ENCODE data around the gene BMP6.
A peak's percentile ranks its signal among the peaks of the same experiment; 100 is the strongest.

The BMP6 gene

DNA sequence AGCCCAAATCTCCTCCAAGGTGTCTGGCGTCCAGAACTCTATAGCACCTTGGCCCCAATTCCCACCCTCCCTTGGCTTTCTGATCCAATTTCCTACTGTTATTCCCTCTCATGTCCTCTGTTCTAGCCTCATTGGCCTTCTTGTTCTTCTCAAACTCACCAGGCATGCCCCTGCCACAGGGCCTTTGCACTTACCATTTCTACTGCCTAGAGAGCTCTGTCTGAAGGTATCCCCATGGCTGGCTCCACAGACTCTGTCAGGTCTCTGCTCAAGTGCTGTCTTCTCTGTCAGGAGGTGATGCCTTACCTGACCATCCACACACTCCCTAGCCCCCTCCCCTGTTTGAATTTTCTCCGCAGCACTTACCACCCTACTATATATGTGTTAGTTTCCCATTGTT, 5.6 kb upstream of the BMP6 start:
- no peak for DNase-seq

DNA sequence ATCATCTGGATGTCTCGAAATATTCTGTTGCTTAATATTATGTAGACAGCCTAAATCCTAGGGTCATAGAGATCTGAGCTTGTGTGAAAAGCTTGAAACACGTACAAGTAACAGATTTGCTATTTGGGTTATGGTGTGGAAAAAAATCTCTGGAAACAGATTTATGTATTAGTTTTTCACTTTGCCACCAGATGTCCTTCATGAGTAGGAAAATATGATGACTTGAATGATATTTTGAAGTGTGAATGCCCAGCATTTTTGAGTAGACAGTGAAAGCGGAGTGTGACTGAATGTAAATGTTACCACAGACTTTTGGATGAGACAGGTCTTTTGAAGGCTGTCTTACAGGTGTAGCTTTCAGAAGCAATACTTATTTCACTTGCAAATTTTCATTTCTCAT, 4.2 kb upstream of the BMP6 start:
- no peak for DNase-seq

DNA sequence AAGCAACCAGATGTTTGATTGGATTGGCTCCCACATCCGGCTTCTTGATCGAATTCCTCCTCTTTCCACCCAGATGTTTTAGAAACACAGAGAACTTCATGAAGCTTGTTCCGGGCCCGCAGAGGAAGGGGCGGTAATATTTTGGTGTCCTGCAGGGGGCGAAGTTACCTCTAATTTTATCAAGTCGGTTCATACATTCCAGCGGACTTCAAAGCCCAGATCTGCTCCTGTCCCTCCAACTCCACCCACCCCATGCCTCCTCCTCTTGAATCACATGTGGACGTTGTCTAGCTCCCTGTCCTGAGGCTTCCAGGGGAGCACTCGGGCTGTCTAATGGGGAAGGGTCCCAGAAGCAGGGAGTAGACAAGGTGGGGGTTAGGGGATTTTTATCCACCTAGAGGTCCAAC, 2.9 kb upstream of the BMP6 start:
- DNase-seq, result peak; percentile 81

DNA sequence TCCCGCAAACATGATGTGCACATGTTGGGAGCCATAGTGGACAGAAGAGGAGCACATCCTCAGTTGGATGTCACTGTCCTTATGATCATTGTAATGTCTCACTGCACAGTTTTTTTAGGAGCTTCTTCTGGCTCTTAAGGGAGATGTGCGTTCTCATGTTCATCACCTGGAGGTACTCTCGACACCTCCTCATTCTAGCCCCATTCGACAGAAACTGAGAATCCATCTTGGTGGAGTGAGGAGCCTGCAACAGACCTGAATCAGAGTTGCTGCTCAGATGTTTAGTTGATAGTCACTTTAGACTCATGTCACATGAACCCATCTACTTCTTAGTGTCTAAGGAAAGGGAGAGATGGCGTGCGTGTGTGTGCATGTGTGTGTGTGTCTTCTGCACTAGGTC, 2.3 kb upstream of the BMP6 start:
- no peak for DNase-seq

DNA sequence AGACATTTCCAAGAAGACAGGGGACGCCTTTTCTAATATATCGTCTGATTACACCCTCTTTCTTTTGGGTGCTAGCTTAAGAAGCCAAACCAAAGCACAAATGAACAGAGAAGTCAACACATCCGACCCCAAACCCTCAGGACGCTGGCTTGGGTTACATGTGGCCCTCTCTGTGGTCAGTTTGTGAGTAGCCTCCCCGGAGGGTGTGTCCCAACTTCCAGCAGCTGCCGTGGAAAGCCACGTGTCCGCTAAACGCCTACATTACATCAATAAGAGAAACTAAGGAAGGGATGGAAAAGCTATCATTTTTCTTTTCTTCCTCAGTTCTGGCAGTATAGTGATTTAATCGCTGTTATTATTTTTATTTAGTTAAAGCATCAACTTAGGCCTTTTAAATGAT, 487 bp upstream of the BMP6 start:
- no peak for DNase-seq

DNA sequence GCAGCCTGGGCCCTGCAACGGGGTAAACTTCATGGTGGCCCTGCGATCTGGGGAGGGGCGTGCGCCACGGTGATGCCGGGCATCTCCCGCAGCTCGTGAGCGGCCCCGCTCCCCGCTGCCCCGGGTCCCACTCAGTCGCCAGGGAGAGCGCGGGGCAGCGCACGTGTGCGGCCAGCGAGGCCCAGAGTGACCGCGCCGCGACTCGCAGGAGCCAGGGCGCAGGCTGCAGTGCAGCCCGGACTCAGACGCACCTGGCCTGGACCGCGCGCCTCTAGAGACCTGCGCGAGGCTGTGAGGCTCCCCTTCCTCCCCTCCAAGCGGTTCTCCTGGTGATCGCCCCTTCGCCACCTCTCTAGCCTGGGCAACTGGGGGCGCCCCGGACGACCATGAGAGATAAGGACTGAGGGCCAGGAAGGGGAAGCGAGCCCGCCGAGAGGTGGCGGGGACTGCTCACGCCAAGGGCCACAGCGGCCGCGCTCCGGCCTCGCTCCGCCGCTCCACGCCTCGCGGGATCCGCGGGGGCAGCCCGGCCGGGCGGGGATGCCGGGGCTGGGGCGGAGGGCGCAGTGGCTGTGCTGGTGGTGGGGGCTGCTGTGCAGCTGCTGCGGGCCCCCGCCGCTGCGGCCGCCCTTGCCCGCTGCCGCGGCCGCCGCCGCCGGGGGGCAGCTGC, 652 bp downstream of the BMP6 start:
- DNase-seq, result peak; percentile 17

DNA sequence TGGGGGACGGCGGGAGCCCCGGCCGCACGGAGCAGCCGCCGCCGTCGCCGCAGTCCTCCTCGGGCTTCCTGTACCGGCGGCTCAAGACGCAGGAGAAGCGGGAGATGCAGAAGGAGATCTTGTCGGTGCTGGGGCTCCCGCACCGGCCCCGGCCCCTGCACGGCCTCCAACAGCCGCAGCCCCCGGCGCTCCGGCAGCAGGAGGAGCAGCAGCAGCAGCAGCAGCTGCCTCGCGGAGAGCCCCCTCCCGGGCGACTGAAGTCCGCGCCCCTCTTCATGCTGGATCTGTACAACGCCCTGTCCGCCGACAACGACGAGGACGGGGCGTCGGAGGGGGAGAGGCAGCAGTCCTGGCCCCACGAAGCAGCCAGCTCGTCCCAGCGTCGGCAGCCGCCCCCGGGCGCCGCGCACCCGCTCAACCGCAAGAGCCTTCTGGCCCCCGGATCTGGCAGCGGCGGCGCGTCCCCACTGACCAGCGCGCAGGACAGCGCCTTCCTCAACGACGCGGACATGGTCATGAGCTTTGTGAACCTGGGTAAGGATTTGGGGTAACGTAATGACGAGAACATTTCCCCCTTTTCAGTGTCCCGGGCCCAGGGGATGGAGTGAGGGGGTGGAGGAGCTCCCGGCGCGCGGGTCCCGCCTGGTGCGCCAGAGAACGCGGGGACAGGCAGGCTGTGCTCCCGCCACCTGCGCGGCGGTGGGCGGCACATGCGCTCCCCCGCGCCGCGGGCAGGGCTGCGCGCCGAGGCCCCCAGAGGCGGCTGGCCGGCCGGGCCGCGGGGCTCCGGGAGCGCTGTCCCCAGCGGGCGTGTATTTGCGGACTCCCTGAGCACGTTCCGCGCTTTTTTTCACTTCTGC, 1.4 kb downstream of the BMP6 start:
- DNase-seq, result peak; percentile 16

DNA sequence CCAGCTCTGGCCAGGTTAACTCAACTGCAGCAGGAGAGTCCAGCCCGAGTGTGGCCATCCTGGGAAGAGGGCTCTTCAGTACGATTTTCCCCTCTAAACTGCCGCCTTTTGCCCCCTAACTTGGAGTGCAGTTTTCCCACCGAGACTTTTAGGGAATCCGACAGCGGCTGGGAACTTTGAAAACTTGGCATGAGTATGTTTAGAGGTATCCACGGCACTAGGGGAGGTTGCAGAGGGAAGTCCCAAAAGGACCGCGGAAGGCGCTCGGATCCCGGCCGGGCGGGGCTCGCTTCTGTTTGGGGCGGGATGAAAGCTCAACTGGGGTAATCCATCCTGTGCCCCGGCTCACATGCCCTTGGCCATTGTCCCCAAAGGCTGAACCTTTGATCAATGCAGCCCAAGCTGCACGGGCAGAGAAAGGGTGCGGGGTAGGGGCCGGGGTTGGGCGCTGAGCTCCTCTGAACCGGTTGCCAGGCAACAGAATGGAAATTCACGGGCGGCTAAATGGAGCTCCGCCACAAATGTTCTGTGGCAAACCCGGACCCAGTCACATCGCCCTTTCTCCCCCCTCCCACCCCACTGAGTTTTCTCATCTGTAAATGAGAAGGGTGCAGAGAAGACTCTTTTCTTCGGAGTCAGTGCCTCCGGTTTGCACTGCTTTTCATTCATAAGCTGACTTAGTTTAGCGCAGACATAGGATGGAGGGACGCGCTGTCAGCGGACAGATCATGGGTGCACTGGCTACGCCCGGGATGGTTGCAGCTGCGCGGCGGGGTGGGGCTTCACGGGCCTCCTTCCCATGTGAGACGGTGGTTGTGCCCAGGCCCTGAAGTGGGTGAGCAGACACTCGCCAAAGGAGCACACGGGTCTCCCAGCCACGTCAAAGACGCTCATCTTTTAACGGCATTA, 2.3 kb downstream of the BMP6 start:
- DNase-seq, result peak; percentile 53

DNA sequence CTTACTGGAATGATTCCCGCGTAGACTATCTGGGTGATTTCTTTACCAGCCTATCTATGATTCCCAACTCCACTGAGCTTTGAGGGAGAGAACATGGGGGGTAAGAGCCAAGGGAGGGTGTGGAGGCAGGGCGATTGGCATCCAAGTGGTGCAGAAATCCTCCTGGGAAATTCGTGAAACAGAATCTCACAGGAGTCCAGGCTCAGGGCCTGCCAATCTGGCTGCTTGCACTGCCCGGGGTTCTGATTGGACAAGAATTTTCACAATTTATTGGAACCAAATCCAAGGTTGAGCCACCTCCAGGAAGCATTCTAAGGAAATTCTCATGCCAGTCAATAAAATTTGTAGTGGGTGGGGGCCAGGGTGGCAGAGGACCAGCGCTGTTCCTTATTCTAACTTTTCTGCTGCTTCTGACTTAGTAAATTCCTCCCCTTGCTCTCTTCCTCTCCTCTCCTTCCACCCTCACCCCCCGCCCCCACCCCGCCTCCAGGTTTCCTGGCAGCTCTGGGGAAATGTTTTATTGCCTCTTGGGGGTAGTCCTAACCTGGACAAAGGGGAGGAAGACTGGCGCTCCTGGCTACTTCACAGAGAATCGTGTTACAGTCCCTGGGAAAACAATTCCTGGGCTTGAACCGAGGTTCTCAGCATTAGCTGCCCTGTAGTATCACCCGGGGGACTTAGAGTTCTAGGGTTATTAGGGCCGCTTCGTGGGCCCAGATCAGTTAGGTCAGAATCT, 3.1 kb downstream of the BMP6 start:
- DNase-seq, result no peak

DNA sequence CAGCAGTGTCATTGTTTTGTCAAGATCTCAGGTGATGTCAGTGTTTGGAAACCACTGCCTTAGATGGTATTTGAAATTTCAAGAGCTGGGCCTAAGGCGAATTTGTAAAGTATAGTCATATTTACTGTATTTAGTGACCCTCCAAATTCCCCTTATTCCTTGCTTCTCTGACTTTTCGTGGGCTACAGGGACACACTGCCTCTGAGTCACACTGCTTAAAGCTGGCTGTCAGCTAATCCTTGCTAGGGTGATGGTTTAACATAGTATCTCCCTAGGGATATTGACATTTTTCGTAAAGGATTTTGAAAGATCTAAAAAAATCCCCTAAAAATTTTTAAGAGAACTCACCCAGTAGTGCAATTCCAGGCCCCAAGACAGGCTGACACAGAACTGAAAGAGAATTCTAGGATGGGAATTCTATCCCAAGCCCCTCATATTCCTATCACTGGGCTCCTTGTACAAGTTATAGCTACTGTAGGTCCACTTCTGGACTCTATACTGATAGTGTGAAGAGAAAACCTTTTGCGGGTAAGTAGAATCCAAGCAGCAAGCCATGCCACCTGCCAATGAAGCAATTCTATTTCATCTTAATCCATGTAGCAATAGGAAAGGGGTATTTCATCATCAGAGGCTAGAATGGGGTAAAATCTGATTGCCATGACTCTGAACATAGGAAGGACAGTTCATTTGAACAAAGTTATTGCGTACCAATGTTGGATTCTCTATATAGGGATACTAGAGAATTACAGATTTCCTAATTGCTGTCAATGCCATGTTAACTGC, 4.3 kb downstream of the BMP6 start:
- no peak for DNase-seq

DNA sequence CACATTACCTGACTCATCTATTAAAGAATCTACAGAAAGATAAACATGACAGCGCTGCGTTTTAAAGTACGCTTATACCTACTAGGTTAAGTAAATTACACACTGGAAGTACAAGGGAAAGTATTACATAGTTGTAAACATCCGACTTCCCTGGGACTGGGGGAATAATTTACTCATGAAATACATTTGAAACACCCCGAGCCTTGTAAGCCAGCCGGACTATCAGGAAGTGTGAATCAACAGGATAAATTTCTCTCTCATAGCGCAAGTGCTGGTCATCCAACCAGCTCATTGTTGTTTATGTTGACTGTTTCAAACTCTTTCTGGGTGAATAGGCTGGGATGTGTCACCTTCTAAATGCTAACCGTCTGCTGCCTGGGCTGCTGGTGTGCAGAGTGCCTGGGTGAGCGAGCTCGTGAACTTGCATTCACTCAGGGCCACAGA, 4.9 kb downstream of the BMP6 start:
- DNase-seq, result no peak

DNA sequence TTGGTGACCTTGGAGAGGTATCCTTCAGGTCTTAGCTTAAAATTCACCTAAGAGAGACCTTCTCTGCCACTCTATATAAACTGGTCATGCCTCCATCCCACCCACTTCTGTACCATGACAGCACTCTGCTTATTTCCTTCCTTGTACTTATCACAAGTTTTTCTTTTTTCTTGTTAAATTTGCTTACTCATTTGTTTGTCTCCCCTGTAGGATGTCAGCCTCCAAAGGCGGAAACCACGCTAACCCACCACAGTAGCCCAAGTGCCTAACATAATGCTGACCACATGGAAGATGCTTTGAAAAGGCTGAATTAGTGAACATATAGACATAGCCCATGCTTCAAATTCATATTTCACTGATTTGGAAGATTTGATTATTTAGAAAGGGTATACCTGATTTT, 5.4 kb downstream of the BMP6 start:
- DNase-seq, result no peak

DNA sequence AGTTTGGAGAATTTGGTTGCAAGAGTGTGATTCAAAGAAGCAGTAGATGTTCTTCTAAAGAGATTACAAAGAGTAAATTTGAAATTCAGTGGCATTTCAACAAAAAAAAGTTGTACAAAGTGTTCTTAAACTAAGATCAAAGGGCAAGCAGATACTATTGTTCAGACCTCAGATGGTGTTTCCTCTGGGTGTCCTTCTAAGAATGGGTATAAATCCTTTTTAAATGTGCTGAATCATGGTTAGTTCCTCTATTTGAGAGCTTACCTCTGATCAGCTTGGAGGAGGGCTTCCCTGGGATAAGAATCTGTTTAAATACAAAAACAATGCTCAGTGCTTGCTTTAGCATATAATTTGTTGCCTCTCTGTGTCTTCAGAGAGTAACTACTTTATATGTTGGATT, 6.3 kb downstream of the BMP6 start:
- no peak for DNase-seq

DNA sequence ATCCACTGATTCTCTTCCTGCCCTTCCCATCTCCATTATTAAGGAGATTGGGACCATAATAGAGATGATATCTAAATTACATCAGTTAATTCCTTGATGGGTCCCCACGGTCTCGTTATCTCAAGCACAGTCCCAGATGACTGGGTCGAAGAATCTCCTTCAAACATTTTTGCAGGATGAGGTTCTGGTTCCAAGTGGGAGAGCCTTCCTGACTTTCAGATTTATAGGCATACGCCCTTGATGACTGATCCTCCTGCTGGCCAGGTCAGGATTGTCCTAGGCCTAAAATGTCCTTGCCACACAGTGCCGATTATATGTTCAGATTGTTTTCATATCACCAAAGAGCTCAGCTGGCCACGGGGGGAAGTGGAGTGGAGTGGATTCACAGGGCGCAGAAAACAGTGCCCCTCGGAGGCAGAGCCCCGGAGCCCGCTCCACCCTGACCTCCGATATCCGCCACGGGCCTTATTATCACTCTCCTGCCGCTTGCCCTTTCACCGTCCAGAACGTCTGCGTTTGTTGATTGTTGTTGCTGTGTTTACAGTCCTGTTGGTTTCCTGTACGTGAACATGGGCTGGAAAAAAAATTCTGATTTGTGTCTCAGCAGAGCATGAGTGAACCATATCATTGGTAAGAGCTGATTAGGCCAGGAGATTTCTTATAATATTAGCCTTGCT, 8.9 kb downstream of the BMP6 start:
- no peak for DNase-seq

DNA sequence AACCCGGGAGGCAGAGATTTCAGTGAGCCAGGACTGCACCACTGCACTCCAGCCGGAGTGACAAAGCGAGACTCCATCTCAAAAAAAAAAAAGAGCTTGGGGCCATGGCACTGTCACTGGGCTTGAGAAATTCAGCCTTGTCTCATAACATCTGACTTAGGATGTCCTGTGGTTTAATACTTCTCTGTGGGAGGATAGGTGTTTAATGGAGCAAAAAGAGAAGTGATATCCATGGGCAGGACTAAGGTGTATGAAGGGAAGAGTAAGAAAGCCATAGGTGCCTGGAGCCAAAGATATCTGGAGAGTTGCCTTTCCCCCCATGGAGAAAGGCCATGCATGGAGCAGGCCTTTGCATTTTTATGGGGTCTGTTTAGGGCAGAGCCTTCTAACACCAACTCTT, 11.2 kb downstream of the BMP6 start:
- DNase-seq, result no peak

DNA sequence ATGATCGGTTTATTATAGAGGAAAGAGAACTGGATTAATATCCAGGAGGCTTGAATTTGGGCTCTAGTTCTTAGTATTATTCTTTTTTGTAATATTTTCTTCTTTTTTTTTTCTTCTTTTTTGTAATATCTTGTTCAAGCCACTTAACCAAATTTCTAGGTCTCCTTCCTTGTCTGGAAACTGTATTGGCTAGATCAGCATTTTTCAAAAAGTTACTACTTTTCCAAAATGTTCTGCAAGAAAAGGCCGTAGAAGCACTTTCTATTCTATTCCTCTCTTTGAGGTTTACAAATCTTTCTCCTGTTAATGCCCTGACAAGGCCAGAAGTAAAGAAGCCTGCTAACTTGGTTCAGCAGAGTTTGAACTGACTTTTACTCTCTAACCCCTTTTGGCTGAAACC, 12.0 kb downstream of the BMP6 start:
- no peak for DNase-seq

DNA sequence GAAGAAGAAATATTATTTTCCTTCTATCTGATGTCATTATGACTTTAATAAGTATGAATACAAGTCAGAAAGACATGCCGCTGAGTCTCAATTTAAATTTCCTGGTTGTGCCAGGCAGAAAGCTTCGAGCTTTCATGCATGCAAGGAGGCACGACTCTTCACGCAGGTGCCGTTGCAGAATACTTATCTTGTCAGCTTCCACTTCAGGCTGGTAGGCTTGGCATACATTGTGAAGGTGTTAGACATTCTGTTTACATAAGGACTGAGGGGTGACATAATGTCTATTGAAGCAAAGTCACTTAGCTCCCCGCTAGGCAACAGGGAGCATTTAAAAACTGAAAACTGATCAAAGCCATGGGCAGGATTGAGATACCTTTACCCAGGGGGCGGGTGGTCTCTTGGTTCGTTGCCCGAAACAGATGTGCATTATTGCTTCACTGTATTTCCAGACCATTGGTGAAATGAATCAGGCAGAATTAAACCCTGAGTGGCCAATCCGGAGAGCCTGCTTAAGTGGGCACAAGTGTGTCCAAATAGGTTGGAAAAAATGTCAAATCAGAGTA, 16.4 kb downstream of the BMP6 start:
- DNase-seq, result no peak

DNA sequence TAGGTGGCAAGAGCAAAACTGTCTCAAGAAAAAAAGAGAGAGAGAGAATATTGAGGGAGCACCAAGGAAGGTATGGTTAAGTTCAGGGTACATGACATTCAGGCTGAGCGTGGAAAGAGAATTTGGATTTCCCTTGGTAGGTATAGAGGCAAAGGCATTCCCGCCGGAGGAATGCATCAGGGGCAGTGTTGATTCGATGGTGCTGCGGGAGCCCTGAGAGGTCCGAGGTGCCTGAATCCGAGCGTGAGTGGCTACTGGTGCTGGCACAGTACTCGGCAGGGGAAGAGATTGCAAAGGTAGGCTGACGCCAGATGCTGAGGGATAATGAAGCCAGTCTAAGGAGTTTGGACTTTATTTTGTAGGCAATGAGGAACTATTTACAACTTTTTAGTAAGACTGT, 20.0 kb downstream of the BMP6 start:
- no peak for DNase-seq

DNA sequence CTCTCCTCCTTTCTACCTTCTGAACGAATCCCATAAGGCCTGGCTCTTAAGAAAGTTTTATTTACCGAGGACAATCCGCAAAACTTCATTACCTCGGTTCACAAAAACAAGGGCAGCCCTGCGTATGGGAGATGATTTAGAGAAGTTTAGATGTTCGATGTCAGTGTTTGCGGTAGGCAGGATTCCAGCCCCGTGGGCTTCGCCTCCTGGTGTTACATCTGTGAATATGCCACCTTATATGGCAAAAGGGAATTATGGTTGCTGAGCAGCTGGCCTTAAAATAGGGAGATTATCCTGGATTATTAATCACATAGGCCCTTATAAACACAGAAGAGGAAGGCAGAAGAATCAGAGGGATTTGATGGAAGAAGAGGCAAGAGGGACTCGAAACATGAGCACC, 21.1 kb downstream of the BMP6 start:
- DNase-seq, result no peak

DNA sequence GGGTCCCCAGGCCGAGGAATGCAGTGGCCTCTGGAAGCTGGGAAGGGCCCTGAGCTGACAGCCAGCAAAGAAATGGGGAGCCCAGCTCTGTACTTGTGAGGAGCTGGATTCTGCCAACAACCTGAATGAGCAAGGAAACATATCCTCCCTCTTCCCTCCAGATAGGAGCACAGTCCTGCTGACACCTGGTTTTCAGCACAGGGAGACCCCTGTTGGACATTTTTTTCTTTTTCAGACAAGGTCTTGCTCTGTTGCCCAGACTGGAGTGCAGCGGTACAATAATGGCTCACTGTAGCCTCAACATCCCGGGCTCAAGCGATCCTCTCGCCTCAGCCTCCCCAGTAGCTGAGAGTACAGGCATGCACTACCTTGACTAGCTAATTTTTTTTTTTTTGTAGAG, 21.5 kb downstream of the BMP6 start:
- no peak for DNase-seq

DNA sequence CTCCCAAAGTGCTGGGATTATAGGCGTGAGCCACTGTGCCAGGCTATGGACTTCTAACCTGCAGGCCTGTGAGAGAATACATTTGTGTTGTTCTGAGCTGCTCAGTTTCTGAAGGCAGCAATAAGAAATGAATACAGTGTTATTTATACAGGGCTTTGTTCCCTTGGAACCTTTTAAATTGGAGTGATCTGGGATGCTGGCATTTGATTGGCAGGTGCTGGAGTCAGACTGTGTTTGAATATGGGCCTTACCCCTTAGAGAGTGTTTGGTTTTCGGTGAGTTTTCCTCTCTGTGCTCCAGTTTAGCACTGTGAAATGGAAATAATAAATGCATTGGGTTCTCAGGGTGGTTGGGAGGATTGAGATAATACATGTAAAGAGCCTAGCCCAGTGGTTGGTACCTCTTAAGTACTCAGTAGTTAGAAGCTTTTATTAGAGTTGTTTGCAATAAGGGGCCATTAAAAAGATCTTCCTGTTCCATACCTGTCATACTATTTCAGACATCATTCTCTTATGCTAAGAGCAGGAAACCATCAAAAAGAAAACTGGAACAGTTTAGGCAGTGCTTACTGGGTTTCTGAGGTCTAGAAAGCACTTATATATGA, 22.1 kb downstream of the BMP6 start:
- no peak for DNase-seq

All from stimulated activated CD4-positive, alpha-beta T cell treated with anti-CD3 and anti-CD28 coated beads, Interleukin-15, amount 100 ng/mL, for 24 hours (primary cell).